Panc1 (cell line): ENCODE results near the gene RAPSN.

Experiments
- POLR2AphosphoS5 ChIP-seq: IDR thresholded peaks from 2 replicates; pipeline ENCODE4 v1.6.1; 2012; ENCODE audit warnings: mild to moderate bottlenecking, low read depth, low read length, moderate library complexity
- REST ChIP-seq, 2 experiments: IDR thresholded peaks; 2 replicates each; pipeline ENCODE4 v1.6.1; 2011 to 2012; ENCODE audit warnings: low read depth in 2 of 2, control low read depth in 1 of 2, low read length in 1 of 2, mild to moderate bottlenecking in 1 of 2, moderate library complexity in 1 of 2; ENCODE audit not compliant: insufficient read depth in 1 of 2

- TF ChIP-seq REST (IDR thresholded peaks at IDR 0.05; ENCODE audit: insufficient read depth in 1 of 2, low read depth in 2 of 2, low read length in 1 of 2) (no peak), POLR2AphosphoS5 (no peak)
Measured at GRCh38 chr11:47468598-47469214, 19.8 kb upstream of the RAPSN start.
